Panc1 (cell line): ENCODE measurements around the gene ACOXL.

Experiments used
- CTCF ChIP-seq: fragments of 450-650 bp; IDR thresholded peaks from 2 replicates; pipeline ENCODE4 v1.5.1; 2017; ENCODE audit warnings: mild to moderate bottlenecking
- POLR2AphosphoS5 ChIP-seq: IDR thresholded peaks from 2 replicates; pipeline ENCODE4 v1.6.1; 2012; ENCODE audit warnings: mild to moderate bottlenecking, low read depth, low read length, moderate library complexity
- REST ChIP-seq, 2 experiments: IDR thresholded peaks; 2 replicates each; pipeline ENCODE4 v1.6.1; 2011 to 2012; ENCODE audit warnings: low read depth in 2 of 2, control low read depth in 1 of 2, low read length in 1 of 2, mild to moderate bottlenecking in 1 of 2, moderate library complexity in 1 of 2; ENCODE audit not compliant: insufficient read depth in 1 of 2
- SIN3A ChIP-seq: IDR thresholded peaks from 2 replicates; pipeline ENCODE4 v1.6.1; 2012; ENCODE audit warnings: low read depth, mild to moderate bottlenecking, low read length, moderate library complexity, borderline replicate concordance; ENCODE audit not compliant: insufficient read depth

- TF ChIP-seq REST (IDR thresholded peaks at IDR 0.05; ENCODE audit: insufficient read depth in 1 of 2, low read depth in 2 of 2, low read length in 1 of 2) (no peak), CTCF (no peak), POLR2AphosphoS5 (no peak), SIN3A (no peak)
These were observed 12.1 kb downstream of the ACOXL start for GRCh38 chr2:110744429-110744828.
